Ovary (tissue), 3 donors: ENCODE results near the gene LIPK.

ENCODE experiments used
- POLR2A ChIP-seq: fragments of 450-650 bp; IDR thresholded peaks from one replicate; pipeline ENCODE4 v1.6.1; 2017; ENCODE audit warnings: antibody characterized with exemption, mild to moderate bottlenecking, moderate library complexity
- TF ChIP-seq, protein P1 (sequence below), 3 donors: fragments of 450-650 bp in 2 of 3; fragments of 200-600 bp in 1 of 3; IDR thresholded peaks; one replicate each; pipeline versions ENCODE4 v1.5.1 to v1.8.0; 2016 to 2022; ENCODE audit warnings: antibody characterized with exemption in 3 of 3, mild to moderate bottlenecking in 1 of 3
- donor health status: DM: no; HTN: no; CAD: no.

DNA sequence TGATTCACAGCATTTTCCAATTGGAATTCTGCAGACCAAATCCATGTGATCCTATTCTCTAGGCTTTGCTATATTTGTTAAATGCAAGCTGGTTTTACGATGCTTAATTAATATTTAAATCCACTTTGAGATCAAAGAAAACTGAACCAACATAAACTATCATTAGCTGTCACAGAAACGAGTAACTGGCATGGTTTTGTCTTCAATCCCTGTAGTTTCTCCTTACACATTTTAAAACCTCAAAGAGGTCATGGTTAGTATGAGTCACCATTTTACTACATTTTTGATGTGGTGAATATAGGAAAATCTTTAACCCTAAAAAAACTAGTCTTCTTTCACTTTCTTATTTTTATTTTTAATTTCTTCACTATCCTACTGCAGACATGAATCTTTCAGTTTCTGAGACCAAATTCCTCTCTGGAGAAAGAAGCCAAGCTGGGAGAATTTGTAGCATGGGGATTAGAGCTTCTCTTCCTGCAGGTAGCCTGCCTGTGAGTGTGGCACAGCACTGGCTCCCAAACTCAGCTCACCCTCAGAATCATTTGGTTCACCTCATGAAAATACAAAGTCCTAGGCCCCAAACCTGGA lies 87.8 kb downstream of the LIPK start:
- TF ChIP-seq, protein P1, sequence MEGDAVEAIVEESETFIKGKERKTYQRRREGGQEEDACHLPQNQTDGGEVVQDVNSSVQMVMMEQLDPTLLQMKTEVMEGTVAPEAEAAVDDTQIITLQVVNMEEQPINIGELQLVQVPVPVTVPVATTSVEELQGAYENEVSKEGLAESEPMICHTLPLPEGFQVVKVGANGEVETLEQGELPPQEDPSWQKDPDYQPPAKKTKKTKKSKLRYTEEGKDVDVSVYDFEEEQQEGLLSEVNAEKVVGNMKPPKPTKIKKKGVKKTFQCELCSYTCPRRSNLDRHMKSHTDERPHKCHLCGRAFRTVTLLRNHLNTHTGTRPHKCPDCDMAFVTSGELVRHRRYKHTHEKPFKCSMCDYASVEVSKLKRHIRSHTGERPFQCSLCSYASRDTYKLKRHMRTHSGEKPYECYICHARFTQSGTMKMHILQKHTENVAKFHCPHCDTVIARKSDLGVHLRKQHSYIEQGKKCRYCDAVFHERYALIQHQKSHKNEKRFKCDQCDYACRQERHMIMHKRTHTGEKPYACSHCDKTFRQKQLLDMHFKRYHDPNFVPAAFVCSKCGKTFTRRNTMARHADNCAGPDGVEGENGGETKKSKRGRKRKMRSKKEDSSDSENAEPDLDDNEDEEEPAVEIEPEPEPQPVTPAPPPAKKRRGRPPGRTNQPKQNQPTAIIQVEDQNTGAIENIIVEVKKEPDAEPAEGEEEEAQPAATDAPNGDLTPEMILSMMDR (IDR thresholded peaks at IDR 0.05), result no peak
- TF ChIP-seq POLR2A, result no peak
